Common myeloid progenitor, CD34-positive (primary cell): ENCODE data around the gene VSIG1.

Source experiments
- CTCF ChIA-PET: fragments of 350-600 bp; sonication (Branson Sonifier 250); formaldehyde crosslinking; loops from one replicate; lab custom pipeline; 2021; ENCODE audit warnings: antibody characterized with exemption; lab: Charles Lee
- POLR2A ChIA-PET: fragments of 350-600 bp; sonication (Branson Sonifier 250); formaldehyde crosslinking; loops from one replicate; lab custom pipeline; 2021; ENCODE audit warnings: antibody characterized with exemption; lab: Charles Lee
- DNase-seq, 3 donors: peaks; one replicate each; pipeline versions ENCODE4 v3.0.0 to v3.0.0-alpha.2; 2013
- H3K27ac ChIP-seq, 2 experiments: 1 replicate in 1 of 2; 2 replicates in 1 of 2; pipeline ENCODE4 v1.7.0; 2013; ENCODE audit warnings: inconsistent platforms in 2 of 2, low read length in 2 of 2, mild to moderate bottlenecking in 2 of 2, low read depth in 1 of 2, moderate library complexity in 1 of 2; ENCODE audit not compliant: severe bottlenecking in 2 of 2, insufficient read depth in 1 of 2, poor library complexity in 1 of 2
- H3K27me3 ChIP-seq, 5 experiments: replicated peaks in 2 of 5; 1 replicate in 3 of 5; 2 replicates in 2 of 5; pipeline versions ENCODE4 v1.6.1 to v1.7.0; 2013; ENCODE audit warnings: low read length in 4 of 5, mild to moderate bottlenecking in 2 of 5, moderate library complexity in 2 of 5, inconsistent platforms in 1 of 5; ENCODE audit not compliant: insufficient read depth in 5 of 5, control insufficient read depth in 4 of 5
- H3K36me3 ChIP-seq, 4 experiments: 1 replicate in 2 of 4; 2 replicates in 2 of 4; pipeline versions ENCODE4 v1.6.1 to v1.7.0; 2013; ENCODE audit warnings: low read length in 3 of 4, control low read depth in 1 of 4, mild to moderate bottlenecking in 1 of 4; ENCODE audit not compliant: control insufficient read depth in 4 of 4, insufficient read depth in 4 of 4
- H3K4me1 ChIP-seq, 4 experiments: 1 replicate in 3 of 4; 2 replicates in 1 of 4; pipeline versions ENCODE4 v1.6.1 to v1.7.1; 2013; ENCODE audit warnings: low read length in 3 of 4, mild to moderate bottlenecking in 3 of 4, control low read depth in 1 of 4, inconsistent platforms in 1 of 4, moderate library complexity in 1 of 4; ENCODE audit not compliant: control insufficient read depth in 4 of 4, insufficient read depth in 4 of 4; ENCODE audit errors: control extremely low read depth in 1 of 4
- H3K4me3 ChIP-seq, 7 experiments: 1 replicate in 4 of 7; 2 replicates in 3 of 7; pipeline versions ENCODE4 v1.5.1 to v1.7.0; 2013; ENCODE audit warnings: mild to moderate bottlenecking in 7 of 7, low read length in 6 of 7, moderate library complexity in 6 of 7, inconsistent platforms in 2 of 7, low read depth in 2 of 7, control low read depth in 1 of 7; ENCODE audit not compliant: insufficient read depth in 4 of 7, control insufficient read depth in 1 of 7; ENCODE audit errors: extremely low read depth in 1 of 7
- H3K9me3 ChIP-seq, 5 experiments: 1 replicate in 4 of 5; 2 replicates in 1 of 5; pipeline versions ENCODE4 v1.6.1 to v1.7.1; 2013; ENCODE audit warnings: low read length in 4 of 5, mild to moderate bottlenecking in 2 of 5, inconsistent platforms in 1 of 5, low read depth in 1 of 5, moderate library complexity in 1 of 5; ENCODE audit not compliant: control insufficient read depth in 4 of 5, insufficient read depth in 2 of 5; ENCODE audit errors: control extremely low read depth in 1 of 5
- WGBS: methylation state at CpG from one replicate; pipeline ENCODE4 v1.1.5; 2013; ENCODE audit not compliant: insufficient coverage; 5-methylcytosine and 5-hydroxymethylcytosine counted together

Gene VSIG1

GRCh38 chrX:108020631-108021030 lies 24.2 kb upstream of the VSIG1 start:
- Histone ChIP-seq H3K9me3 (no peaks in the 10 kb centered on the region), H3K4me3 (no peak overlapping the region), H3K27ac (no peak overlapping the region), H3K4me1 (peaks cover 0 to 24% (median 7%) of the 10 kb centered on the region in 4 experiments), H3K36me3 (no peaks in the 10 kb centered on the region), H3K27me3 (peaks cover 0 to 2% (median 0%) of the 10 kb centered on the region in 5 experiments)
- WGBS, result 13% methylated on average over 2 of the region's 2 CpGs
- DNase-seq, result no peak
- CTCF ChIA-PET, result interaction anchor here (0.8 to 1.3 kb wide), 5 partner anchors 12 to 118 kb away, joined by 3 to 4 read pairs (median 3); no protein-coding TSS in a partner anchor
- POLR2A ChIA-PET, result no interaction called here

- ChIA-PET CTCF (interaction anchor here (1.1 kb wide), 1 partner anchor 20 kb away, joined by 5 read pairs; no protein-coding TSS in a partner anchor), POLR2A (no interaction called here)
- no peak for DNase-seq
- H3K27ac ChIP-seq, result no peak overlapping the region
- H3K4me1 ChIP-seq, result peaks cover 0 to 30% (median 7%) of the 10 kb centered on the region in 4 experiments
- H3K9me3 ChIP-seq, result no peaks in the 10 kb centered on the region
- H3K36me3 ChIP-seq, result no peaks in the 10 kb centered on the region
- peaks cover 0 to 2% (median 0%) of the 10 kb centered on the region in 5 experiments for H3K27me3 ChIP-seq
- H3K4me3 ChIP-seq, result no peak overlapping the region
- WGBS, result no CpG with 5 or more reads among the region's 1 CpG
These were observed 22.3 kb upstream of the VSIG1 start for GRCh38 chrX:108022491-108023089.

GRCh38 chrX:108025376-108025775 lies 19.5 kb upstream of the VSIG1 start:
- ChIA-PET POLR2A (no interaction called here), CTCF (no interaction called here)
- Histone ChIP-seq H3K9me3 (no peaks in the 10 kb centered on the region), H3K27ac (no peak overlapping the region), H3K27me3 (no peaks in the 10 kb centered on the region), H3K36me3 (no peaks in the 10 kb centered on the region), H3K4me1 (peaks cover 0 to 14% (median 0%) of the 10 kb centered on the region in 4 experiments), H3K4me3 (no peak overlapping the region)
- no peak for DNase-seq
- WGBS, result no CpG with 5 or more reads among the region's 1 CpG

GRCh38 chrX:108025954-108026600 lies 18.8 kb upstream of the VSIG1 start:
- Histone ChIP-seq H3K27ac (no peak overlapping the region), H3K27me3 (no peaks in the 10 kb centered on the region), H3K9me3 (no peaks in the 10 kb centered on the region), H3K36me3 (no peaks in the 10 kb centered on the region), H3K4me3 (no peak overlapping the region), H3K4me1 (peaks cover 0 to 7% (median 0%) of the 10 kb centered on the region in 4 experiments)
- CTCF ChIA-PET, result interaction anchor here (0.9 kb wide), 1 partner anchor 10 kb away, joined by 3 read pairs; no protein-coding TSS in a partner anchor
- POLR2A ChIA-PET, result no interaction called here
- DNase-seq, result no peak
- WGBS, result 30% methylated on average over 2 of the region's 2 CpGs

GRCh38 chrX:108028854-108029253 lies 16.0 kb upstream of the VSIG1 start:
- no CpG with 5 or more reads among the region's 1 CpG for WGBS
- H3K9me3 ChIP-seq, result no peaks in the 10 kb centered on the region
- ChIA-PET CTCF (no interaction called here), POLR2A (no interaction called here)
- no peaks in the 10 kb centered on the region for H3K27me3 ChIP-seq
- no peaks in the 10 kb centered on the region for H3K36me3 ChIP-seq
- no peak overlapping the region for H3K27ac ChIP-seq
- no peak overlapping the region for H3K4me3 ChIP-seq
- DNase-seq, result no peak
- peaks cover 0 to 6% (median 0%) of the 10 kb centered on the region in 4 experiments for H3K4me1 ChIP-seq

GRCh38 chrX:108029928-108030711 lies 14.7 kb upstream of the VSIG1 start:
- H3K4me1 ChIP-seq, result peaks cover 0 to 6% (median 0%) of the 10 kb centered on the region in 4 experiments
- no peaks in the 10 kb centered on the region for H3K9me3 ChIP-seq
- H3K4me3 ChIP-seq, result no peak overlapping the region
- DNase-seq, result no peak
- H3K27ac ChIP-seq, result no peak overlapping the region
- no peaks in the 10 kb centered on the region for H3K27me3 ChIP-seq
- 80% methylated on average over 4 of the region's 5 CpGs for WGBS
- CTCF ChIA-PET, result interaction anchor here (0.6 kb wide), 1 partner anchor 1130 kb away, joined by 3 read pairs; no protein-coding TSS in a partner anchor
- no peaks in the 10 kb centered on the region for H3K36me3 ChIP-seq
- POLR2A ChIA-PET, result no interaction called here
